Right lobe of liver (tissue), 6 donors: ENCODE results near the gene AVPR2. TPM values are rescaled to one million over a fixed set of nuclear protein-coding genes. Genes with fewer than 3 reads are reported as not detected.

ENCODE experiments used
- ATAC-seq, 4 donors: fragments of 200-7000 bp; cut with Tn5 transposase; one replicate each; pipeline ENCODE4 v1.9.1; 2020; ENCODE audit warnings: mild to moderate bottlenecking in 4 of 4, moderate library complexity in 4 of 4
- DNase-seq, 3 donors: peaks; one replicate each; pipeline ENCODE4 v3.0.0-alpha.2; 2020
- H3K27ac ChIP-seq, 3 donors: fragments of 200-600 bp; one replicate each; pipeline ENCODE4 v1.8.0; 2022
- H3K27me3 ChIP-seq, 2 donors: fragments of 200-600 bp; one replicate each; pipeline ENCODE4 v1.8.0; 2022
- H3K36me3 ChIP-seq, 4 donors: fragments of 200-600 bp; sonication (generic) in 1 of 4; one replicate each; pipeline versions ENCODE4 v1.5.1 to v1.8.0; 2017 to 2022; ENCODE audit warnings: control low read depth in 1 of 4
- H3K4me1 ChIP-seq, 4 donors: fragments of 200-600 bp; sonication (generic) in 1 of 4; one replicate each; pipeline versions ENCODE4 v1.5.1 to v1.8.0; 2017 to 2022; ENCODE audit warnings: control low read depth in 1 of 4
- H3K4me3 ChIP-seq, 3 donors: fragments of 200-600 bp; one replicate each; pipeline ENCODE4 v1.8.0; 2022
- H3K9me3 ChIP-seq, 4 donors: fragments of 200-600 bp; sonication (generic) in 1 of 4; one replicate each; pipeline versions ENCODE4 v1.5.1 to v1.8.0; 2017 to 2022; ENCODE audit warnings: control low read depth in 1 of 4
- CTCF ChIP-seq, 4 donors: fragments of 200-600 bp in 3 of 4; fragments of 450-650 bp in 1 of 4; IDR thresholded peaks; one replicate each; pipeline versions ENCODE4 v1.5.1 to v1.8.0; 2016 to 2022; ENCODE audit warnings: antibody characterized with exemption in 4 of 4, mild to moderate bottlenecking in 2 of 4
- POLR2A ChIP-seq: fragments of 450-650 bp; IDR thresholded peaks from one replicate; pipeline ENCODE4 v1.6.1; 2017; ENCODE audit warnings: antibody characterized with exemption, mild to moderate bottlenecking
- WGBS: methylation state at CpG from one replicate; pipeline ENCODE4 v1.1.6; 2018; ENCODE audit warnings: low coverage, low lambda C conversion rate; ENCODE audit not compliant: insufficient coverage; ENCODE audit errors: missing lambda C conversion rate; 5-methylcytosine and 5-hydroxymethylcytosine counted together
- intact Hi-C, 2 donors: fragments of 100-400 bp; cut with DNase I; formaldehyde crosslinking; loops; one replicate each; pipeline versions ENCODE4 v1.11.2 to v1.14.1; 2022
- total RNA-seq, 6 experiments: library from RNA; depleted of rRNA in 2 of 6; stranded (reverse); fragments of >200 nt in 2 of 6; fragmentation: NEBNext Ultra II Directional in 3 of 6; extraction: Animal tissue kit (Norgen Biotek cat#: 25700) in 3 of 6; gene quantifications; one replicate each; pipeline versions ENCODE4 v1.1.0 to v1.2.4, GENCODE V29; 2016 to 2023
- donor health status: DM: no; HTN: yes; CAD: no.
- donor health status: DM: no; HTN: no; CAD: no.
- donor health status: DM: no; HTN: no; CAD: no.
- donor health status: DM: no; HTN: yes; CAD: no.
- donor health status: DM: no; HTN: yes; CAD: no.

AVPR2 gene
- total RNA-seq, 6 experiments from 2014 or later: 0.31 TPM; not detected in 5

GRCh38 chrX:153867139-153867538, 37.3 kb upstream of the AVPR2 start:
- no peaks in the 10 kb centered on the region for H3K4me1 ChIP-seq
- H3K27me3 ChIP-seq: no peaks in the 10 kb centered on the region
- TF ChIP-seq POLR2A (no peak), CTCF (IDR thresholded peaks at IDR 0.05) (no peak)
- no peak for DNase-seq
- intact Hi-C loops: no loop called here
- H3K9me3 ChIP-seq: no peaks in the 10 kb centered on the region
- 47% methylated on average over 5 of the region's 9 CpGs for WGBS
- ATAC-seq: no peak
- no peak overlapping the region for H3K4me3 ChIP-seq
- H3K27ac ChIP-seq: no peak overlapping the region
- no peaks in the 10 kb centered on the region for H3K36me3 ChIP-seq

- Histone ChIP-seq H3K9me3 (no peaks in the 10 kb centered on the region), H3K27me3 (no peaks in the 10 kb centered on the region), H3K4me3 (no peak overlapping the region), H3K4me1 (no peaks in the 10 kb centered on the region), H3K27ac (no peak overlapping the region), H3K36me3 (no peaks in the 10 kb centered on the region)
- TF ChIP-seq POLR2A: no peak
- no peak for TF ChIP-seq CTCF (IDR thresholded peaks at IDR 0.05)
- DNase-seq (no peak), ATAC-seq (no peak)
- WGBS: 80% methylated on average over 1 of the region's 13 CpGs
- intact Hi-C loops: no loop called here
These were observed 36.8 kb upstream of the AVPR2 start for GRCh38 chrX:153867671-153868070.

DNA sequence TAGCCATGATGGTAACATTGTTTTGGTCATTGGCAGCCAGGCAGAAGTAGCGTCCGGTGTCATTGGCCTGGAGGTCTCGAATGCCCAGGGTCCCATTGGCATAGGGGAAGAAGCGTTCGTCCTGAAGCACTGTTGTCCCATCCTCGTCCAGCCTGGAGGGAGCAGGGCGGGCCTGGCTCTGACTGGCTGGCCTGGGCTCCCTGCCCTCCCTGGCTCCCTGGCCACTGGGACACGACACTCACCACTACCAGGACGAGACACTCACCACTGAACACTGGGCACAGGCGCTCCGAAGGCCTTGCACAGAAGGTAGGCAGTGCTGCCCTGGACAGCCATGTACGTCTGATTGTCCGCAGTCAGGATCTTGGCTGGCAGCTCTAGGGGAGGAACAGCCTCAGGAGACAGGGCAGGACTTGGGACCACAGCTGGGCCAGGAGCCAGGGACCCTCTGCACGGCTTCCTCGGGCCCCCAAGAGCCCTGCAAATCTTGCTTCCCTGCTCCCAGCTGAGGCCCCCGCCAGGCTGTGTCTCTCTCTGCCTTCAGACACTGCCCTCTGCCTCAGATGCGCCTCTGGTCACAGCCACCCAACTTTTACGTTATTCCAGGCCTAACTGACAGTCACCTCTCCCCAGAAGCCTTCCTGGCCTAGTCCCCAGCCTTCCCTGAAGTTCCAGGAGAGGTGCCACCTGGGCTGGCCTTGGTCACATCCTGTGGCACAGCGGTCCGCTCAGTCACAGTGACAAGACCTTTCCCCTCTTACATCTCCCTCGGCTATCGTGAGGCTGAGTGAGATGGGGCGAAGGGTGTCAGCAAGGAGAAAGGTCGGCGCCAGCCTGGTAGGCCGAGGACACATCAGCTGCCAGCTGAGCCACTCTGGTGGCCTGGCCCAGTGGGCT, 35.6 kb upstream of the AVPR2 start:
- no peak overlapping the region for H3K27ac ChIP-seq
- no peaks in the 10 kb centered on the region for H3K9me3 ChIP-seq
- H3K27me3 ChIP-seq: no peaks in the 10 kb centered on the region
- intact Hi-C loops: no loop called here
- DNase-seq (no peak), ATAC-seq (no peak)
- 87% methylated on average over 8 of the region's 26 CpGs for WGBS
- TF ChIP-seq POLR2A (no peak), CTCF (IDR thresholded peaks at IDR 0.05) (no peak)
- no peaks in the 10 kb centered on the region for H3K36me3 ChIP-seq
- no peaks in the 10 kb centered on the region for H3K4me1 ChIP-seq
- H3K4me3 ChIP-seq: no peak overlapping the region

GRCh38 chrX:153869473-153870287, 34.8 kb upstream of the AVPR2 start:
- no peak for TF ChIP-seq CTCF (IDR thresholded peaks at IDR 0.05)
- TF ChIP-seq POLR2A: no peak
- intact Hi-C loops: no loop called here
- Histone ChIP-seq H3K27me3 (no peaks in the 10 kb centered on the region), H3K4me1 (no peaks in the 10 kb centered on the region), H3K9me3 (no peaks in the 10 kb centered on the region), H3K36me3 (no peaks in the 10 kb centered on the region), H3K27ac (no peak overlapping the region), H3K4me3 (no peak overlapping the region)
- 100% methylated on average over 4 of the region's 31 CpGs for WGBS
- ATAC-seq (no peak), DNase-seq (no peak)
